Measurements from ENCODE around the gene PLAU. TPM values are rescaled to one million over a fixed set of nuclear protein-coding genes. Genes with fewer than 3 reads are reported as not detected.
A peak's percentile ranks its signal among the peaks of the same experiment; 100 is the strongest.

PLAU gene
- total and polyA plus RNA-seq, 9 of the 15 experiments (the other 6 are each of a cell fraction or from before 2014, with no cell fraction given) = 2.1 to 16.9 (median 3.3) TPM

- TF ChIP-seq STAT6 (CRISPR knock-in tag; IDR thresholded peaks at IDR 0.05) = no peak
- TF ChIP-seq TSHZ1 (CRISPR knock-in tag; IDR thresholded peaks at IDR 0.05) = no peak
- TF ChIP-seq TEAD4 (IDR thresholded peaks at IDR 0.05; ENCODE audit: low read length) = peak; percentile 37; the same call in 1 of the 2 replicates
- TF ChIP-seq TEAD4 (CRISPR knock-in tag; IDR thresholded peaks at IDR 0.05; ENCODE audit: borderline replicate concordance) = peak; percentile 34; the same call in 1 of the 2 replicates
- no peak for TF ChIP-seq CREB3L1 (IDR thresholded peaks at IDR 0.05; ENCODE audit: borderline replicate concordance, low read depth)
- no peak for TF ChIP-seq ZNF408 (CRISPR knock-in tag; IDR thresholded peaks at IDR 0.05; ENCODE audit: low read depth)
- peak; percentile 17; the same call in 1 of the 2 replicates for TF ChIP-seq ZBTB17 (CRISPR knock-in tag; IDR thresholded peaks at IDR 0.05)
- peak; percentile 30; the same call in 1 of the 2 replicates for TF ChIP-seq SMARCE1 (IDR thresholded peaks at IDR 0.05)
- TF ChIP-seq FOSL1 (tag; conservative IDR thresholded peaks at IDR 0.05) = peak; percentile 65
- TF ChIP-seq ZBTB43 (CRISPR knock-in tag; IDR thresholded peaks at IDR 0.05) = no peak
- peak; percentile 34; the same call in 1 of the 2 replicates for TF ChIP-seq VEZF1 (CRISPR knock-in tag; IDR thresholded peaks at IDR 0.05)
- peak; percentile 21 for TF ChIP-seq RBBP5 (IDR thresholded peaks at IDR 0.05; ENCODE audit: borderline replicate concordance, insufficient read depth, low read length, poor library complexity, severe bottlenecking)
- peak; percentile 38; the same call in 1 of the 2 replicates for TF ChIP-seq BHLHE40 (IDR thresholded peaks at IDR 0.05; ENCODE audit: low read length)
- peak; percentile 66 for TF ChIP-seq MAX (CRISPR knock-in tag; IDR thresholded peaks at IDR 0.05)
Observed at GRCh38 chr10:73906524-73907447, 4.1 kb upstream of the PLAU start (continued).

Measured in K562 (cell line).